Measurements from ENCODE around the gene SEBOX.

The SEBOX gene

GRCh38 chr17:28385037-28385400 is 20.0 kb upstream of the SEBOX start:
- peak overlapping the region; percentile 84 for H3K4me3 Mint-ChIP-seq
- H3K9me3 Mint-ChIP-seq = no peaks in the 10 kb centered on the region
- H3K4me1 Mint-ChIP-seq (ENCODE audit: low read depth) = peaks cover 22% of the 10 kb centered on the region
- peaks cover 19% of the 10 kb centered on the region for H3K36me3 Mint-ChIP-seq (ENCODE audit: low read depth)
- peaks cover 17% of the 10 kb centered on the region for H3K27me3 Mint-ChIP-seq (ENCODE audit: low read depth)
- peak overlapping the region; percentile 80 for H3K27ac Mint-ChIP-seq

DNA sequence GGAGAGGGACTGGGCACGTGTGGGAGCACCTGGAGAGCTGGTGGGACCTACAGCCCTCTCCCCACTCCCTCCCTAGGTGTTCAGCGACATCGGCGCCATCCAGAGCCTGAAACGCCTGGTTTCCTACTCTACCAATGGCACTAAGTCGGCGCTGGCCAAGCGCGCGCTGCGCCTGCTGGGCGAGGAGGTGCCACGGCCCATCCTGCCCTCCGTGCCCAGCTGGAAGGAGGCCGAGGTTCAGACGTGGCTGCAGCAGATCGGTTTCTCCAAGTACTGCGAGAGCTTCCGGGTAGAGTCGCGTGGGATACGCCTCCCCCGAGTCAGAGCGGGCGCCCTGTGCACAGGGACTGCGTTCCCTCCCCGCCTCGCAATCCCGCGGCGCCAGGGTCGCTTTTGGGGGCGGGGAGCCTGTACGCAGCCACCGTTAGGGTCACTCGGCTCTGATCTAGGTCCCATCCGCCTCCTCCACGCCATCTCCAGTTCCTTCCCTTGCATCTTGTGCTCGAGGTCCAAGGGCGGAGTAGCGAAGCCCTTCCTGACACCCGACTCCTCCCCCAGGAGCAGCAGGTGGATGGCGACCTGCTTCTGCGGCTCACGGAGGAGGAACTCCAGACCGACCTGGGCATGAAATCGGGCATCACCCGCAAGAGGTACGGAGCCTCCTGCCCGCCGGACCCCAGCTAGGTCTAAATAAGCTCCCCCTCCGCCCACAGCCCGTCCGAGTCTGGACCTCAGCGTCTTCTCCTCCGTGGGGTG is 19.5 kb upstream of the SEBOX start:
- peaks cover 22% of the 10 kb centered on the region for H3K4me1 Mint-ChIP-seq (ENCODE audit: low read depth)
- peak overlapping the region; percentile 80 for H3K27ac Mint-ChIP-seq
- peaks cover 18% of the 10 kb centered on the region for H3K27me3 Mint-ChIP-seq (ENCODE audit: low read depth)
- no peaks in the 10 kb centered on the region for H3K9me3 Mint-ChIP-seq
- peak overlapping the region; percentile 84 for H3K4me3 Mint-ChIP-seq
- peaks cover 15% of the 10 kb centered on the region for H3K36me3 Mint-ChIP-seq (ENCODE audit: low read depth)

DNA sequence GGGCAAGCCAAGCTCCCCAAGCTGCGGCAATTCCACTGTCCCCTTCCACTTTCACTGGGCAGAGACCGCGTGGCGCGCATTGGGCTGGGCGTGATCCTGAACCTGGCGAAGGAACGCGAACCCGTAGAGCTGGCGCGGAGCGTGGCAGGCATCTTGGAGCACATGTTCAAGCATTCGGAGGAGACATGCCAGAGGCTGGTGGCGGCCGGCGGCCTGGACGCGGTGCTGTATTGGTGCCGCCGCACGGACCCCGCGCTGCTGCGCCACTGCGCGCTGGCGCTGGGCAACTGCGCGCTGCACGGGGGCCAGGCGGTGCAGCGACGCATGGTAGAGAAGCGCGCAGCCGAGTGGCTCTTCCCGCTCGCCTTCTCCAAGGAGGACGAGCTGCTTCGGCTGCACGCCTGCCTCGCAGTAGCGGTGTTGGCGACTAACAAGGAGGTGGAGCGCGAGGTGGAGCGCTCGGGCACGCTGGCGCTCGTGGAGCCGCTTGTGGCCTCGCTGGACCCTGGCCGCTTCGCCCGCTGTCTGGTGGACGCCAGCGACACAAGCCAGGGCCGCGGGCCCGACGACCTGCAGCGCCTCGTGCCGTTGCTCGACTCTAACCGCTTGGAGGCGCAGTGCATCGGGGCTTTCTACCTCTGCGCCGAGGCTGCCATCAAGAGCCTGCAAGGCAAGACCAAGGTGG is 16.3 kb upstream of the SEBOX start:
- H3K36me3 Mint-ChIP-seq (ENCODE audit: low read depth) = peaks cover 11% of the 10 kb centered on the region
- H3K4me3 Mint-ChIP-seq = peak overlapping the region; percentile 30
- H3K9me3 Mint-ChIP-seq = no peaks in the 10 kb centered on the region
- H3K4me1 Mint-ChIP-seq (ENCODE audit: low read depth) = peaks cover 22% of the 10 kb centered on the region
- H3K27ac Mint-ChIP-seq = no peak overlapping the region
- H3K27me3 Mint-ChIP-seq (ENCODE audit: low read depth) = peaks cover 18% of the 10 kb centered on the region

GRCh38 chr17:28379814-28380801 is 15.1 kb upstream of the SEBOX start:
- Mint-ChIP-seq H3K9me3 (no peaks in the 10 kb centered on the region), H3K4me1 (ENCODE audit: low read depth) (peaks cover 17% of the 10 kb centered on the region), H3K27ac (no peak overlapping the region), H3K4me3 (no peak overlapping the region), H3K36me3 (ENCODE audit: low read depth) (peaks cover 11% of the 10 kb centered on the region), H3K27me3 (ENCODE audit: low read depth) (peaks cover 18% of the 10 kb centered on the region)

DNA sequence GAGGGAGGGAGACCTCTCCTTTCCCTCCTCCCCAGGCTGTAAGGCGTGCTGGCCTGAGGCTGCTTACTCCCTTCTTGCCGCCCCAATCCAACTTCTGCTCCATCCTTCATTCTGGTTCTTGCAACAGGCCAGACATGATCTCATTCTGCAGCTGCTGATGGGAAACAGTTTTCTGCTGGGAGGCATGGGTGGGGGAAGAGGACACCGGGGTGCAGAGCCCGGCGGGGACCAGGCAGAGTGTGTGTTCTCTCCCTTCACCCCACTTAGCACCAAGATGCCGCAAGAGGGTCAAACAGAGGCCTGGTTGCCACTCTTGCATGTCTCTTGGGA is 7.9 kb upstream of the SEBOX start:
- peaks cover 14% of the 10 kb centered on the region for H3K4me1 Mint-ChIP-seq (ENCODE audit: low read depth)
- H3K27ac Mint-ChIP-seq = peak overlapping the region; percentile 67
- H3K9me3 Mint-ChIP-seq = no peaks in the 10 kb centered on the region

GRCh38 chr17:28372203-28372944 is 7.4 kb upstream of the SEBOX start:
- peak overlapping the region; percentile 67 for H3K27ac Mint-ChIP-seq
- peaks cover 5% of the 10 kb centered on the region for H3K36me3 Mint-ChIP-seq (ENCODE audit: low read depth)
- peaks cover 14% of the 10 kb centered on the region for H3K4me1 Mint-ChIP-seq (ENCODE audit: low read depth)
- no peaks in the 10 kb centered on the region for H3K9me3 Mint-ChIP-seq
- no peaks in the 10 kb centered on the region for H3K27me3 Mint-ChIP-seq (ENCODE audit: low read depth)
- H3K4me3 Mint-ChIP-seq = peak overlapping the region; percentile 87

More for the DNA sequence above, 7.9 kb upstream of the SEBOX start:
- H3K36me3 Mint-ChIP-seq (ENCODE audit: low read depth) = peaks cover 5% of the 10 kb centered on the region
- peak overlapping the region; percentile 87 for H3K4me3 Mint-ChIP-seq
- H3K27me3 Mint-ChIP-seq (ENCODE audit: low read depth) = no peaks in the 10 kb centered on the region

- Mint-ChIP-seq H3K4me3 (peak within 1 kb of the TSS; percentile 93), H3K27me3 (ENCODE audit: low read depth) (no peaks in the 10 kb centered on the region), H3K36me3 (ENCODE audit: low read depth) (peaks cover 5% of the 10 kb centered on the region), H3K4me1 (ENCODE audit: low read depth) (peaks cover 14% of the 10 kb centered on the region), H3K9me3 (no peaks in the 10 kb centered on the region), H3K27ac (peak within 1 kb of the TSS; percentile 90)
Observed at GRCh38 chr17:28371245-28372202, 6.5 kb upstream of the SEBOX start, which contains the start of gene SARM1. SARM1 (plus strand) TSS chr17:28371694; CDS start chr17:28372033, 339 bp downstream.

- H3K4me3 Mint-ChIP-seq = peak overlapping the region; percentile 93
- no peaks in the 10 kb centered on the region for H3K27me3 Mint-ChIP-seq (ENCODE audit: low read depth)
- H3K9me3 Mint-ChIP-seq = no peaks in the 10 kb centered on the region
- H3K4me1 Mint-ChIP-seq (ENCODE audit: low read depth) = peaks cover 14% of the 10 kb centered on the region
- H3K36me3 Mint-ChIP-seq (ENCODE audit: low read depth) = peaks cover 5% of the 10 kb centered on the region
- H3K27ac Mint-ChIP-seq = no peak overlapping the region
Observed at GRCh38 chr17:28370744-28371103, 5.7 kb upstream of the SEBOX start.

GRCh38 chr17:28370035-28370743 is 5.2 kb upstream of the SEBOX start, which contains the start of gene VTN:
VTN (minus strand) TSS chr17:28370307; CDS start chr17:28370203, 104 bp downstream.
- peak within 1 kb of the TSS; percentile 93 for H3K4me3 Mint-ChIP-seq
- peaks cover 14% of the 10 kb centered on the region for H3K4me1 Mint-ChIP-seq (ENCODE audit: low read depth)
- peak within 1 kb of the TSS; percentile 90 for H3K27ac Mint-ChIP-seq
- no peaks in the 10 kb centered on the region for H3K9me3 Mint-ChIP-seq
- peaks cover 5% of the 10 kb centered on the region for H3K36me3 Mint-ChIP-seq (ENCODE audit: low read depth)
- no peaks in the 10 kb centered on the region for H3K27me3 Mint-ChIP-seq (ENCODE audit: low read depth)

DNA sequence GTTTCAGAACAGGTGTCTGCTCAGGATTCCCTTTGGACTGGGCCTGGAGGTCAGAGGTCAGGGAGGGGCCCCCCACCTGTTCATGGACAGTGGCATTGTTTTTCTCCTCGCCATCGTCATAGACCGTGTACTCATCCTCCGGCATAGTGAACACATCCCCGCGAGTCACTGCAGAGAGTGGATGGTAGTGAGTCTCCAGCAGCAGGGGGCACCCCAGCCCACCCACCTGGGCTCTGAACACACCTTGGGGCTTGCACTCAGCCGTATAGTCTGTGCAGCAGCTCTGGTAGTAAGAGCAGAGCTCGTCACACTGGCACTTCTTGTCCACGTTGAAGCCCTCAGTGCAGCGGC is 4.7 kb upstream of the SEBOX start:
- H3K4me1 Mint-ChIP-seq (ENCODE audit: low read depth) = peaks cover 14% of the 10 kb centered on the region
- H3K9me3 Mint-ChIP-seq = no peaks in the 10 kb centered on the region
- peaks cover 5% of the 10 kb centered on the region for H3K36me3 Mint-ChIP-seq (ENCODE audit: low read depth)
- H3K27ac Mint-ChIP-seq = no peak overlapping the region
- H3K27me3 Mint-ChIP-seq (ENCODE audit: low read depth) = no peaks in the 10 kb centered on the region
- H3K4me3 Mint-ChIP-seq = no peak overlapping the region

DNA sequence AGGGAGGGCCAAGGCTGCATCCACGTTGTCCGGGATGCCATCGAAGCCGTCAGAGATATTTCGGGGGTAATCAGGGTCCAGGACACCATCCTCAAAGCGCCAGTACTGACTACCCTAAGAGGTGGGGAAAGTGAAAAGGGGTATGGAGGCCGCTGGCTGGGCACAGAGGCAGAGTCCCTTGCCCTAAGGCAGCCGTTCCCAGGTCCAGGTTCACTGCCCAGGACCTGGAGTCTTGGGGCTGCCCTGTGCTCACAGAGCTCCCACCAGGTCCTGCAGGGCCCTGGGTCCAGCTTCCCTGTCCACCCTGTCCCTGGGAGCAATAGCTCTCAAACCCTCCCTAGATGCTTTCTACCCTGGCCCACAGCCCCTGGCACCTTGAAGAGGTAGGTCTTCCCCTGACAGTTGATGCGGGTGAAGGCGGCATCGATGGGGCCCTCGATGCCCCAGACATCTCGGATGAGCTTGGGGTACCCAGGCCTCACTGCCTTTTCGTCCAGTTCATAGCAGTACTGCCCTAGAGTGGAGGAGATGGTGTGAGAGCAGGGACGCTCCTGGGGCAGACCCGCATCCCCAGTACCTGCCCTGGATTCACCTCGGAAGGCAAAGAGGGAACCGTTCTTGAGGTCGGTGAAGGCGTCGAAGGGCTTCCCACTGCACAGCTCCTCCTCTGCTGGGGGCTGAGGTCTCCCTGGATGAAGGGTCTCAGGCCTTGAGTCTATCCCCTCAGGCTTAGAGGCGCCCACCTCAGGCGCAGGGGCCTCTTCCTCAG is 4.1 kb upstream of the SEBOX start:
- Mint-ChIP-seq H3K27ac (no peak overlapping the region), H3K4me3 (no peak overlapping the region), H3K27me3 (ENCODE audit: low read depth) (no peaks in the 10 kb centered on the region), H3K4me1 (ENCODE audit: low read depth) (peaks cover 14% of the 10 kb centered on the region), H3K9me3 (no peaks in the 10 kb centered on the region), H3K36me3 (ENCODE audit: low read depth) (peaks cover 5% of the 10 kb centered on the region)

GRCh38 chr17:28368306-28368831 is 3.4 kb upstream of the SEBOX start:
- H3K27ac Mint-ChIP-seq = no peak overlapping the region
- H3K27me3 Mint-ChIP-seq (ENCODE audit: low read depth) = no peaks in the 10 kb centered on the region
- H3K4me1 Mint-ChIP-seq (ENCODE audit: low read depth) = peaks cover 10% of the 10 kb centered on the region
- H3K36me3 Mint-ChIP-seq (ENCODE audit: low read depth) = peaks cover 2% of the 10 kb centered on the region
- no peak overlapping the region for H3K4me3 Mint-ChIP-seq
- H3K9me3 Mint-ChIP-seq = no peaks in the 10 kb centered on the region
